Left forelimb (tissue), 1 donor: Measurements from ENCODE around the gene GRIN2B.

ENCODE experiments used
- DNase-seq: peaks from one replicate; pipeline ENCODE4 v3.0.0-alpha.2; 2018; ENCODE audit warnings: low spot score

The GRIN2B gene

DNA sequence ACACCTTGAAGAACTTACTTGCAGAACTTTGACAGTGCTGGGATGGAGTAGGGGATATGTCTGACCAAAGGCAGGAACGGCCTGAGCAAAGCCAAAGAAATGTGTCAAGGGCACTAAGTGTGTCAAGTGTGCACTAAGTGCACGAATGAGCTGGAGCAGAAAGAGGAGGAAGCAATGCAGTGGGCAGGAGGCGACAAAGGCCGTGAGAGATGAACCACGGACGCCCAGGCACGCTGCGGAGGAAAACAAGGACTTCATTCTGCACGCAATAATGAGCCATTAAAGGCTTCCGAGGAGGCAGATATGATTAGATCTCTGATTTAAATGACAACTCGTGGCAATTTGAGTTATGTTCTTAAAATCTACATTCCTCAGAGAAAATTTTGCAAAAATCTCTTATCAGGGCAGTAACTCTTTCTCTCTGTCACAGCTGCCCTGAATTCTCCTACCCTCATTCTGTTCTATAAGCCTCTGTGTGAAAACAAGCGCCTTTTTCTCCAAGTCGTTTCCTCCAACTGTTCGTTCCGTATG, 25.3 kb downstream of the GRIN2B start:
- DNase-seq: no peak

DNA sequence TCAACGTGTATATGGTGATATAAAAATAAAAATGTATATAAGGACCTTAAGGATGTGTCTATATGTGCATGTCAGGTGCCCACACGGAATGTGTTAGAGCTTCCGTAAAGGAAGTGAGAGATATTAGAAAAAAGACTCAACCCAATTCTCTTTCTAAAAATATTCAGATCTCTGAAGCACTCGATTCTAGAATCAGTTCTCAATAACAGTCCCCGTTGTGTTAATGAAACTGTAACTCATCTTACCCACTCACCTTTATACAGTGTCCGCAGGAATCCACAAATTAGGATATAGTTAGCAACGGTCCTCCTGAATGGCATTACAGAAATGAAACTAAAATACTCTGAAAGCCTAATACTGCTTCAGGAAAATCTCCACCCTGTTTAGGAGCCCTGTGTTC, 29.3 kb downstream of the GRIN2B start:
- no peak for DNase-seq

DNA sequence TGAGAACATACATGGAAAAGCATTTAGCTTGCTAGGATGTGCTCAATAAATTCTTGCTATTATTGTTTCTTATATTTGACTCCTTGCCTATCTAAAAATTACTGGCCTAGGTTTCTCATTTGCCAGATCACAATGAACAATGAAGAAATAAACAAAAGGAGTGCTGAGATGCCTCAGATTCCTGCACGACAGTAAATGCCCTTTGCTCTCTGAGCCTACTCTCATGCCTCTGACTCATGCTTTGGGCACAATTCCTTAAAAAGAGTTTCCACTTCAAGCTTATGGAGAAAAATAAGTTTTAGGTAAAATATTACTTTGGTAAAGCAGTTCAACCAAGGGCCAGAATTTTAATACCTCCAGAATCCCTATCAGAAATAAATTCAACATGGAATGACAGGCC, 30.9 kb downstream of the GRIN2B start:
- no peak for DNase-seq

DNA sequence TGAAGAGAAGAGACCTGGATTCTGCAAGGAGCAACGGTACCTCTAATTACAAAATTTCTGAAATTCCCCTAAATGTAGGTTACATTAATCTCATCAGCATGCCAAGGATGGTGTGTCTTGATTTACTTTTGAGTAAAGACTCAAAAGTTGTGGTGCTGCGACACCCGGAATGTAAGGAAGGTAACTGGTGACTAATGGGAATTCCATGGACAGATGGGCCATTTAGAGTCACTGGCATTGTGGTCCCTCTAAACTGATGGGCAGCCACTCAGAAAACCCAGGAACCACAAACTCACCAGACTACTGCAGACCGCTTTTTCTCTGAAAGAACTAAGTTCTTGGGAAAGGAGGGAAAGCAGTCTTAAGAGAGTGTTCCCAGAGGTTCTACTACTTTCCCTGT, 32.8 kb downstream of the GRIN2B start:
- no peak for DNase-seq

DNA sequence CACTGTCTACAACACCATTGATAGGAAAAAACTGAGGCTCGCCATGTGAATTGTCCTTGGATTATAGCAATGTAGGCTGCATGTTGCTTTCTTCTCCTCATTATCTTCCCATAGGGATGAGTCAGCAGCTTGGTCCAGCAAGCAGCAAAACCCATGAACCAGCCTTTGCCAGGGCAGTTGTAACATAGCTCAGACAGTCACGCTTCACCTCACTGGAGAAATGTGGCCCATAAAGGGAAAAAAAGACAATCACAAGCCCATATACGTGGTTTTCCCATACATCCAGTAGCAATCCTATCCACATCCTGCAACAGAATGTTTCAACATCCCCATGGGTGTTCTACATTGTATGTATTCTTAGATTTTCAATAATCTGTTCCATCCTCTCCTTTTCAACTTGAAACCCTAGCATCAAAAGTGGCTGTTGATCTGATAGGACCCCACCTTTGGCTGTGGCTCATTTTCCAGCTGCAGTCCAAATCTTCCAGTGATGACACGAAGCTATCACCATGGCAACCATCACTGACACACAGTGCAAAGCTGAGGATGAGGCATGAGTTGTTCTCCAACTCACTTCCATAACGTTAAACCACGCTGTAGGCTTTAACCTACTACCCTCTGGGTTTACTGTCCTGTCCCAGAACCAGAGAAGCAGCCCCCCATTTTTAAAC, 34.0 kb downstream of the GRIN2B start:
- no peak for DNase-seq

DNA sequence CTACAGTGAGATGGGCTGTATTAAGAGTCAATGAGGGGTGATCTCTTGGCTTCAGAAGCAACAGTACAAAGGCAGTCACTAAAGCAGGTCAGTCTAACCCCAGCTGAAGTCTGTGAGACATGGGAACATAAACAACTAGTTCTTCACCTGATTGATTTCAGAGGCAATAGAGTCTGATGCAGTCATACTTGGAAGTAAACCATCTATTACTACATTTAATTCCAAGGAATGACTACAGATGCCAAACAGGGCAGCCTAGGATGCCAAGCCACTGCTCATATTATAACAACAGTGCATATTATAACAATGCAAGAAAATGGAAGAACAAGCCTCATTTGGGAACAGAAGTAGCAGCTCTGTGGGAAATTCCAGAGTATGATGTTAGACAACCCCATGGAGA, 35.8 kb downstream of the GRIN2B start:
- DNase-seq: no peak

DNA sequence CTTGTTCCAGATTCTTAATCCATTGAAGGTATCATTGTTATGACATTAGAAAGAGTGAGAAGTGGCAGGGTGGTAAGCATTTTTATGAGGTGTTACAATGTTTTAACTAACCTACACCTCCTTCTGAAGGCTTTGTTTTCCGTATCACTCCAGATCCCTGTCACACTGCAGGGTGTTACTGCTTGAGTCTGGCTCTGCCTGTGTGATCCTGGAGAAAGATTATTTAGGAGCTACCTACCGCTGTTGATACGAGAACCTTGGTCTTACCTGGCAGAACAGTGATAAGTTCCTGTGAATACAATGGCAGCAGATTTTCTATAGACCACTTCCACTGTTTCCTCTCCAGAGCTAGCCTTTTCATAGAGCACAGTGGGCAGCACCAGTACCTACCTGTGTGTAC, 36.2 kb downstream of the GRIN2B start:
- no peak for DNase-seq

DNA sequence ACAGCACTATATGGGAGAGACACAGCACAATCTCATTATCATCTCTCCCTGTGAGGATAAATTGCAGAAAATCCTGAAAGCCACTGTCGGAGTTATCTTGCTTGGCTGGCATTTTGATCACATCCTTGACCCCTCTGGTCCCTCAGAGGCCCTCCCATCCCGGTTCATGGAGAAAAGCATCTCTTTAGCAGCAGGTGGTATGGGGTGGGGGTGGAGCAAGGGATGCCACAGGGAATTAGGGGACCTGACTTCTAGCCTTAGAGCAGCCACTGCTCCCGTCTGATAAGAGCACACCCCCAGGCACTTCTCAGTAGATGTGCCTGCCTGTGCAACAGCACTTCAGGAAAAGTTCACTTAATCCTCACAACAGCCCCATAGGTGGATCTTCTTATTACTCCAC, 38.6 kb downstream of the GRIN2B start:
- no peak for DNase-seq

DNA sequence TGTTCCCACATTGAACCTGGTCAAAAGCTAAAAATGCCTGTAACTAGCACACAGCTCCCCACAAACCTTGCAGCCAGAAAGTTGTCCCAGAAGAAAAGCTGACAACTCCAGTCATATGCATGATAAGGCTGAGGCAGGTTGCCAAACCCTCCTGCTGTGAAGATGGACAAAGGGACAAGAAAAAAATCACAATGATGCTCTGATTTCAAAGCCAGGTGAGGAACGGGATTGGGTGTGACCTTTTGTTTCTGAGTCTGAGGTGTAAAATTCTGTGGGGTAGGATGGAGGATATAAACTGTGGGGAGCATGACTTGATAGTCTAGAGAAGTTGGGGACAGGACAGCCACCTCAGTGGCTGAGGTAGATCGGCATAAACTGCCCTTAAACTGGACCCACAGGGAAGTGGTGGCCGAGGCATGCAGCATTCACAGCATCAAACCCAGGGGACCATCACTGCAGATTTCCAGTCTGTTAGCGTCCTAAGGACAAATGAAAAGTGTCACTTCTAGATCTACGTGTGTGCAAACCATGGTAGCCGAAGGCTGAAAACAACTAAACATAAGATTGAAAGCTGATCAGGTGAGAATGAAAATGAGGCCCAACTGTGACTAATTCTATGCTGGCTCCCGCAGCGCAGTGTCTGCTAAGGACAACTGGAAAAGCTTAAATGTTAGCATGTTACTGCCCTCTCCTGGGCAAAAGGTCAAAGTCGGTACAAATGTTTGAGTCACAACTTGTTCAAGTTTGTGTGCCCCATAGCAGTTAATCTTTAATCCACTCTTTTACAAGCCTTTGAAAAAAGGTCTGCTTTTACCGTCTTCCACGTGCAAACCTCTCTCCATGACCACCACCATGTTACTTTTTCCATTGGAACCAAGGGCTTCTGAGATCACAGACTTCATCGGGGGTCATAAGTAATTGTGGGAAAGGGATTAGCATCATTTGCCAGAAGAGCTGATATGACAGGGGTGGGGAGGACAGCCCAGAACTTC, 39.8 kb downstream of the GRIN2B start:
- no peak for DNase-seq

DNA sequence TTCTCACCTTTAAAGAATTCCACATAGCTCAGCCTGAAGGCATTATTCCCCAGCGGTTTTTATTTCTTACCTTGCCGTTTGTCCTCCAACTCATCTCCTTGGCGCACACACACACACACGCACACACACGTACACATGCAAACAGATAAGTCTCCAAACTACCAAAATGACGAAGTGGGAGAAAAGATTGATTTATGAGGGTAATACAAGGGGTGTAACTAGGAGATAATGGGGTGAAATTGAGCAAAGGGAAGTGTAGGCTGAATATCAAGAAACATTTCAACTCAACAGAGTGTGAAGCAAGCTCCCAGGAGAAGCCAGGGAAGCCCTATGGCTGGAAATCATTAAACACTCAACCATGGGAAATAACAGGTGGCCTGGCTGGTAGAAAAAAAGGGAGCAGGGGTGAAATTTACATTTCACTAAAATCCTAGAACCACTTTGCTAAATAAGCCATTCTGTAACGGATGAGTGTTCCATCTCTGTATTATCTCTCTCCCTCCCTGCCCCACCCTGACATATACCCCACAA, 41.0 kb downstream of the GRIN2B start:
- no peak for DNase-seq

DNA sequence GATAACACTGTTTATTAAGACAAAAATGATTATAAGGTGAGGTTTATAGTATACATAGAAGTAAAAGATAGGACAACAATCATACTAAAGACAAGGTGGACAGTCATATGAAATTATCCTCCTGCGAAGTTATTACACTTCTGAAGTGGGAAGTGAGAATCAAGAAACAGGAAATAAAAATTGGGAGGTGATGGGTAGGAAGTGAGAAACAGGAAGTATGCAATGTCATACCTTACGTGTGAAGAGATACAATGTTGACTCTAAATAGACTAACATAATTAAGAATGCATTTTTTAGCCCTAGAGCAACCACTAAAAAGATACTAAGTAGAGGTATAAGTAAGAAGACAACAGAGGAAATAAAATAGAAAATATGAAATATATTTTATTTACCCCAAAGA, 43.7 kb downstream of the GRIN2B start:
- DNase-seq: no peak

DNA sequence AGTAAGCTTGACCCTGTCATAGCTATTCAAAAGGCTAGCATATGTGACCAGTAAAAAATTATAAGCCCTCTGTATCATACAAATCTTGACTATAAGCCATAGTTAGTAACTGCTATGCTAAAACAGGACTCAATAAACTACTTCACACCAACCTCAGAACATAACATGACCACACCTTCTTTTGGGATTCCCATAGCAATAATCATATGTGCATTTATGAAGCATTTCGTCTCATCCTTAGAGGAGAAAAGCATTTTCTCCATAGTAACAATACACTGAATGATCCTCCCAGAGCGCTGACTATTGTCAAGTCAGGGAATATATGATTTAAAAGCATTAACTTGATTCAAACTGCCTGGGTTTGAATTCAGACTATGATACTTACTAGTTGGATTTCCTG, 46.2 kb downstream of the GRIN2B start:
- DNase-seq: no peak
